GM23338 (cell line): ENCODE data around the gene CCDC187. TPM values are rescaled to one million over a fixed set of nuclear protein-coding genes. Genes with fewer than 3 reads are reported as not detected.

ENCODE experiments used
- ATAC-seq: fragments of 200-7000 bp; cut with Tn5 transposase; 3 replicates; pipeline ENCODE4 v1.9.1; 2020
- DNase-seq: peaks from one replicate; pipeline ENCODE4 v3.0.0-alpha.2; 2015; ENCODE audit warnings: low spot score
- H2AFZ ChIP-seq: fragments of 200-600 bp; sonication (generic); 2 replicates; pipeline ENCODE4 v1.8.0; 2016; ENCODE audit warnings: antibody characterized with exemption, mild to moderate bottlenecking, moderate library complexity
- H3F3A ChIP-seq: fragments of 200-600 bp; sonication (generic); replicated peaks from 2 replicates; pipeline ENCODE4 v1.8.0; 2017; ENCODE audit warnings: antibody characterized with exemption, mixed run types, low read depth
- H3K27ac ChIP-seq: fragments of 200-600 bp; sonication (generic); 2 replicates; pipeline ENCODE4 v1.6.1; 2016; ENCODE audit warnings: low read depth
- H3K27me3 ChIP-seq: fragments of 200-600 bp; sonication (generic); 2 replicates; pipeline ENCODE4 v1.8.0; 2016; ENCODE audit warnings: mild to moderate bottlenecking, mixed run types, moderate library complexity; ENCODE audit not compliant: insufficient read depth
- H3K36me3 ChIP-seq: fragments of 200-600 bp; sonication (generic); 2 replicates; pipeline ENCODE4 v1.8.0; 2016; ENCODE audit warnings: mild to moderate bottlenecking; ENCODE audit not compliant: insufficient read depth
- H3K4me1 ChIP-seq: fragments of 200-600 bp; sonication (generic); 2 replicates; pipeline ENCODE4 v1.8.0; 2016; ENCODE audit warnings: mild to moderate bottlenecking, moderate library complexity; ENCODE audit not compliant: insufficient read depth
- H3K4me2 ChIP-seq: fragments of 200-600 bp; sonication (generic); 2 replicates; pipeline ENCODE4 v1.7.1; 2017; ENCODE audit warnings: mixed run types
- H3K4me3 ChIP-seq: fragments of 200-600 bp; sonication (generic); 2 replicates; pipeline ENCODE4 v1.6.1; 2016; ENCODE audit warnings: mixed run types
- H3K79me2 ChIP-seq: fragments of 200-600 bp; sonication (generic); replicated peaks from 2 replicates; pipeline ENCODE4 v1.8.0; 2017; ENCODE audit warnings: mild to moderate bottlenecking; ENCODE audit not compliant: insufficient read depth
- H3K9me2 ChIP-seq: fragments of 200-600 bp; sonication (generic); 2 replicates; pipeline ENCODE4 v1.8.0; 2017; ENCODE audit not compliant: insufficient read depth
- H4K20me1 ChIP-seq: fragments of 200-600 bp; sonication (generic); replicated peaks from 2 replicates; pipeline ENCODE4 v1.8.0; 2017; ENCODE audit warnings: mild to moderate bottlenecking; ENCODE audit not compliant: insufficient read depth
- H3K27ac Mint-ChIP-seq: 2 replicates; pipeline ENCODE4 v1.8.0; 2020; ENCODE audit warnings: inconsistent platforms, mild to moderate bottlenecking, moderate library complexity, mixed read lengths
- H3K27me3 Mint-ChIP-seq: 3 replicates; pipeline ENCODE4 v1.8.0; 2022; ENCODE audit warnings: low read depth, mild to moderate bottlenecking, moderate library complexity, mixed read lengths, inconsistent platforms; ENCODE audit not compliant: insufficient read depth, poor library complexity
- H3K36me3 Mint-ChIP-seq: 3 replicates; pipeline ENCODE4 v1.8.0; 2021; ENCODE audit warnings: low read depth, mild to moderate bottlenecking, inconsistent platforms, moderate library complexity, mixed read lengths
- H3K4me1 Mint-ChIP-seq: 3 replicates; pipeline ENCODE4 v1.8.0; 2020; ENCODE audit warnings: mild to moderate bottlenecking, inconsistent platforms, mixed read lengths
- H3K4me3 Mint-ChIP-seq: 3 replicates; pipeline ENCODE4 v1.8.0; 2021; ENCODE audit warnings: moderate library complexity, mild to moderate bottlenecking, inconsistent platforms, mixed read lengths
- H3K9me3 Mint-ChIP-seq: 3 replicates; pipeline ENCODE4 v1.8.0; 2020; ENCODE audit warnings: moderate library complexity, mild to moderate bottlenecking, inconsistent platforms, mixed read lengths
- CREB1 ChIP-seq: fragments of 250-450 bp; sonication (Bioruptor Pico); IDR thresholded peaks from 2 replicates; pipeline ENCODE4 v1.5.0; 2020; ENCODE audit warnings: low read depth, mild to moderate bottlenecking, moderate library complexity
- CTCF ChIP-seq, 2 experiments: fragments of 200-600 bp in 1 of 2; sonication (generic) in 1 of 2; conservative IDR thresholded peaks; 2 replicates each; pipeline versions ENCODE4 v1.5.1 to v1.6.1; 2016 to 2017; ENCODE audit warnings: antibody characterized with exemption in 2 of 2, low read depth in 2 of 2, mild to moderate bottlenecking in 2 of 2, moderate library complexity in 1 of 2
- EZH2 ChIP-seq: fragments of 200-600 bp; sonication (generic); IDR thresholded peaks from one replicate; pipeline ENCODE4 v1.8.0; 2017; ENCODE audit warnings: antibody characterized with exemption, mild to moderate bottlenecking, low read depth; ENCODE audit not compliant: unreplicated experiment
- JUNB ChIP-seq: IDR thresholded peaks from one replicate; pipeline ENCODE4 v1.6.1; 2016; ENCODE audit warnings: antibody characterized with exemption; ENCODE audit not compliant: unreplicated experiment
- STAT1 ChIP-seq: IDR thresholded peaks from one replicate; pipeline ENCODE4 v1.6.1; 2016; ENCODE audit warnings: antibody characterized with exemption; ENCODE audit not compliant: unreplicated experiment
- ZNF114 ChIP-seq: fragments of 250-450 bp; sonication (Bioruptor Pico); IDR thresholded peaks from 2 replicates; pipeline ENCODE4 v1.5.0; 2020; ENCODE audit warnings: mild to moderate bottlenecking, moderate library complexity
- ZNF331 ChIP-seq: fragments of 250-450 bp; sonication (Bioruptor Pico); IDR thresholded peaks from 2 replicates; pipeline ENCODE4 v1.5.0; 2020; ENCODE audit warnings: low read depth, mild to moderate bottlenecking, moderate library complexity
- ZNF462 ChIP-seq: fragments of 250-450 bp; sonication (Bioruptor Pico); IDR thresholded peaks from 2 replicates; pipeline ENCODE4 v1.5.0; 2020; ENCODE audit warnings: mild to moderate bottlenecking, moderate library complexity
- polyA plus RNA-seq: library from polyadenylated mRNA; unstranded; fragments of >200 nt; fragmentation: Nextera tagmentation; extraction: Ambion mirVana; gene quantifications from 2 replicates; pipeline ENCODE4 v1.2.1, GENCODE V29; 2016
- total RNA-seq: library from RNA; depleted of rRNA; stranded (reverse); fragments of >200 nt; shearing (Covaris generic); gene quantifications from 2 replicates; pipeline ENCODE4 v1.2.3, GENCODE V29; 2014
- TF ChIP-seq, protein P1 (sequence below): IDR thresholded peaks from 2 replicates; pipeline ENCODE4 v1.6.1; 2016; ENCODE audit warnings: antibody characterized with exemption

The CCDC187 gene
- total and polyA plus RNA-seq, 2 experiments from 2014 or later, result 0.14 TPM; not detected in 1

DNA sequence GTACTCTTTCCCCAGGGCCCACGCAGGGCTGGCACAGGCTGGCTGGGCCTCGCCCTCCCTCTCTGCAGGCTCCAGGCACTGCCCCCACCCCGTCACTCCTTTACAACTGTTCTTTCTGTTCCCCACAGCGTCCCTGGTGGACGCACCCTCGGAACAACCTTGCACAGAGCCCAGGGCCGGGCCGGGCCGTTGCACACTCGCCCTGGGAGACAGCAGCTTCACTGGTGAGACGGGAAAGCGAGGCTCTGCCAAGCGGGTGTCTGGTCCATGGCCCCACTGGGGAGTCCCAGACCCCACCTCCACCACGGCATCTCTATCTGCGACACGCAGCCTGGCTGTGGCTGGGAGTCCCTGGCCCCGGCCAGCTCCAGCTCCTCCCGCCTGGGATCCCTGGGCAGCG lies 39.9 kb downstream of the CCDC187 start:
- H3K9me2 ChIP-seq, result no peaks in the 10 kb centered on the region
- TF ChIP-seq CREB1 (CRISPR knock-in tag) (no peak), CTCF (conservative IDR thresholded peaks at IDR 0.05; ENCODE audit: low read depth in 2 of 2) (peak in 1 of 2 experiments; percentile 26; a peak in 1 of 4 replicates), ZNF462 (CRISPR knock-in tag) (no peak)
- Mint-ChIP-seq H3K9me3 (no peaks in the 10 kb centered on the region), H3K4me1 (peaks cover 20% of the 10 kb centered on the region), H3K4me3 (no peak overlapping the region), H3K27ac (no peak overlapping the region), H3K27me3 (peaks cover 4% of the 10 kb centered on the region), H3K36me3 (no peaks in the 10 kb centered on the region)
- H3K27ac ChIP-seq, result no peak overlapping the region
- no peaks in the 10 kb centered on the region; the same call in 1 of the 2 replicates for H3F3A ChIP-seq
- H2AFZ ChIP-seq, result no peak overlapping the region
- H3K4me1 ChIP-seq, result peaks cover 6% of the 10 kb centered on the region; the same call in 1 of the 2 replicates
- H3K36me3 ChIP-seq, result no peaks in the 10 kb centered on the region
- no peak overlapping the region for H3K4me3 ChIP-seq
- no peaks in the 10 kb centered on the region for H3K79me2 ChIP-seq
- DNase-seq (no peak), ATAC-seq (peak; percentile 15)
- H4K20me1 ChIP-seq, result no peaks in the 10 kb centered on the region
- no peak overlapping the region for H3K4me2 ChIP-seq
- H3K27me3 ChIP-seq, result no peaks in the 10 kb centered on the region

DNA sequence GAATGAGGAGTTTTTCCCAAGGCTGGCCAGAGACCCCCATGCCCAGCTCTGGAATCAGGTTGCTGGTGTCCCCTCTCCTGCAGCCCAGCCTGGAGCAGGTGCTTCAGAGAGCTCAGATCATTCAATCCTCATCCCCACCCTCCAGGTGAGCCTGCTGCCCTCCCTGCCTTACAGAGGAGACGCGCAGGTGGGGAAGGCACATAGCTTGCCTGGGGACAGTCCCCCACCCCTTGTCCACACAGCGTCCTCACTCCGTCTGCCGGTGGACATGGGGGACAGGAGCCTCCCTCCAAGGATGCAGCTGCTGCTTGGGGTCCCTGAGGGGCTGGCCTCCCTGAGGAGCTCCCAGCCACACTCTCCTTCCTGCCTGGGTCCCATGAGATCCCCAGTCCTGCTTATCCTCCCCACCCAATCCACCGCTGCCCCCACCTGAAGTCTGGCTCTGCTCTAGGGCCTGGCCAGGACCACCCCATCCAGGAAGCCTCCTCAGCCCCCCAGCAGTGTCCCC lies 41.2 kb downstream of the CCDC187 start:
- no peaks in the 10 kb centered on the region for H3K9me3 Mint-ChIP-seq
- no peaks in the 10 kb centered on the region for H3K79me2 ChIP-seq
- H3K9me2 ChIP-seq, result no peaks in the 10 kb centered on the region
- H3K27ac Mint-ChIP-seq, result no peak overlapping the region
- H3K4me1 ChIP-seq, result peaks cover 2% of the 10 kb centered on the region; the same call in 1 of the 2 replicates
- no peak overlapping the region for H3K4me3 ChIP-seq
- H3K27ac ChIP-seq, result no peak overlapping the region
- no peaks in the 10 kb centered on the region for H3F3A ChIP-seq
- H3K36me3 Mint-ChIP-seq, result no peaks in the 10 kb centered on the region
- H2AFZ ChIP-seq, result no peak overlapping the region
- H3K27me3 Mint-ChIP-seq, result peaks cover under 1% of the 10 kb centered on the region
- H3K36me3 ChIP-seq, result no peaks in the 10 kb centered on the region
- no peaks in the 10 kb centered on the region for H4K20me1 ChIP-seq
- DNase-seq, result no peak
- no peak for ATAC-seq
- H3K4me2 ChIP-seq, result no peak overlapping the region
- H3K4me1 Mint-ChIP-seq, result peaks cover 8% of the 10 kb centered on the region; the same call in 1 of the 3 replicates
- H3K4me3 Mint-ChIP-seq, result no peak overlapping the region
- no peaks in the 10 kb centered on the region for H3K27me3 ChIP-seq
- TF ChIP-seq CREB1 (CRISPR knock-in tag), result no peak
- TF ChIP-seq, protein P1, sequence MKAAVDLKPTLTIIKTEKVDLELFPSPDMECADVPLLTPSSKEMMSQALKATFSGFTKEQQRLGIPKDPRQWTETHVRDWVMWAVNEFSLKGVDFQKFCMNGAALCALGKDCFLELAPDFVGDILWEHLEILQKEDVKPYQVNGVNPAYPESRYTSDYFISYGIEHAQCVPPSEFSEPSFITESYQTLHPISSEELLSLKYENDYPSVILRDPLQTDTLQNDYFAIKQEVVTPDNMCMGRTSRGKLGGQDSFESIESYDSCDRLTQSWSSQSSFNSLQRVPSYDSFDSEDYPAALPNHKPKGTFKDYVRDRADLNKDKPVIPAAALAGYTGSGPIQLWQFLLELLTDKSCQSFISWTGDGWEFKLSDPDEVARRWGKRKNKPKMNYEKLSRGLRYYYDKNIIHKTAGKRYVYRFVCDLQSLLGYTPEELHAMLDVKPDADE, result no peak
- TF ChIP-seq JUNB, result no peak
- no peak for TF ChIP-seq ZNF331 (CRISPR knock-in tag)
- TF ChIP-seq ZNF114 (CRISPR knock-in tag), result no peak
- TF ChIP-seq EZH2, result no peak
- no peak for TF ChIP-seq STAT1
